Pancreas (tissue), 10 donors: ENCODE measurements around the gene NBPF1. TPM values are rescaled to one million over a fixed set of nuclear protein-coding genes. Genes with fewer than 3 reads are reported as not detected.
"Not testable (repeated sequence)": the region's sequence is repeated elsewhere in the genome, so short reads cannot be mapped to it uniquely, and the experiment has no call there.

Source experiments
- ATAC-seq, 4 donors: fragments of 200-7000 bp; cut with Tn5 transposase; one replicate each; pipeline versions ENCODE4 v1.8.0 to v1.9.1; 2020; ENCODE audit warnings: mild to moderate bottlenecking in 4 of 4, moderate library complexity in 4 of 4
- DNase-seq, 6 donors: peaks; one replicate each; pipeline ENCODE4 v3.0.0-alpha.2; 2020
- FAIRE-seq: peaks from 2 replicates; lab custom pipeline; 2012; peaks lifted over from hg19 to GRCh38; lab: Jason Lieb, UNC
- H3K27ac ChIP-seq, 4 donors: fragments of 200-600 bp; sonication (generic); 1 replicate in 3 of 4; 2 replicates in 1 of 4; pipeline versions ENCODE4 v1.5.0 to v1.8.0; 2020
- H3K27me3 ChIP-seq, 4 donors: fragments of 200-600 bp; one replicate each; pipeline ENCODE4 v1.8.0; 2021
- H3K36me3 ChIP-seq, 3 donors: fragments of 200-600 bp; sonication (generic) in 1 of 3; one replicate each; pipeline versions ENCODE4 v1.5.0 to v1.8.0; 2020 to 2021
- H3K4me1 ChIP-seq, 3 donors: fragments of 200-600 bp; one replicate each; pipeline ENCODE4 v1.8.0; 2021
- H3K4me3 ChIP-seq, 4 donors: fragments of 200-600 bp; sonication (generic) in 2 of 4; one replicate each; pipeline versions ENCODE4 v1.5.0 to v1.8.0; 2020 to 2021
- H3K9me3 ChIP-seq, 4 donors: fragments of 200-600 bp; one replicate each; pipeline ENCODE4 v1.8.0; 2021
- CTCF ChIP-seq, 4 donors: fragments of 200-600 bp; sonication (generic) in 3 of 4; IDR thresholded peaks; one replicate each; pipeline versions ENCODE4 v1.5.0 to v1.8.0; 2021; ENCODE audit warnings: antibody characterized with exemption in 4 of 4
- WGBS, 2 donors: extraction: QIAGEN DNeasy Blood & Tissue Kit; methylation state at CpG; one replicate each; pipeline ENCODE4 v1.1.7; 2013; 5-methylcytosine and 5-hydroxymethylcytosine counted together
- intact Hi-C, 3 donors: fragments of 100-400 bp; cut with DNase I; formaldehyde crosslinking; loops; one replicate each; pipeline versions ENCODE4 v1.11.1 to v1.14.2; 2022
- polyA plus RNA-seq, 2 donors: library from polyadenylated mRNA; stranded (reverse); fragments of 200-250 nt; gene quantifications; one replicate each; pipeline ENCODE4 v1.2.3, GENCODE V29; 2013
- total RNA-seq, 6 donors: library from RNA; stranded (reverse); fragmentation: NEBNext Ultra II Directional in 4 of 6; extraction: Animal tissue kit (Norgen Biotek cat#: 25700) in 4 of 6; gene quantifications; one replicate each; pipeline versions ENCODE4 v1.2.1 to v1.2.4, GENCODE V29; 2021 to 2023
- donor health status: healthy with polysubstance abuse.
- donor health status: DM: no; HTN: no; CAD: no; lungs with moderate emphysema.
- donor health status: DM: no; HTN: no; CAD: no.
- donor health status: control.
- donor health status: control.
- donor health status: Bipolar disorder and iron deficiency.
- donor health status: DM: yes; HTN: yes; CAD: no.
- donor health status: DM: no; HTN: no; CAD: no.
- donor health status: DM: no; HTN: no; CAD: no.
- donor health status: DM: yes; HTN: yes; CAD: no.

Gene NBPF1
- total RNA-seq (10 to 100 TPM; 12.4 to 32.2 (median 14.3) TPM), polyA plus RNA-seq (1 to 10 TPM; 4.0 to 5.8 TPM)

- Histone ChIP-seq H3K4me3 (peak within 1 kb of the TSS; percentile 63 to 78 (median 68)), H3K36me3 (no peaks in the 10 kb centered on the region), H3K27ac (peak within 1 kb of the TSS; percentile 1 to 70 (median 35)), H3K9me3 (no peaks in the 10 kb centered on the region), H3K27me3 (no peaks in the 10 kb centered on the region), H3K4me1 (peaks cover 9 to 23% (median 18%) of the 10 kb centered on the region in 3 donors)
- 0% methylated on average over 82 of the region's 82 CpGs for WGBS, 2 donors
- no peak for FAIRE-seq
- no peak for TF ChIP-seq CTCF (IDR thresholded peaks at IDR 0.05)
- peak; percentile 93 to 100 (median 98) for DNase-seq
- ATAC-seq: peak; percentile 97 to 99 (median 98)
- intact Hi-C loops: loop anchor here in 1 of 3 donors (10.0 kb wide), 1 partner anchor 331 kb away; no protein-coding TSS in a partner anchor
Observed at GRCh38 chr1:16613185-16614147, at the start of gene NBPF1. Gene NBPF1 (minus strand): TSS chr1:16613564.

- H3K27me3 ChIP-seq, H3K9me3 ChIP-seq, H3K4me1 ChIP-seq, ATAC-seq, H3K36me3 ChIP-seq, H3K4me3 ChIP-seq, H3K27ac ChIP-seq, intact Hi-C loops, FAIRE-seq, DNase-seq: not testable (repeated sequence)
- 83 to 90% methylated on average over 7 to 17 of the region's 32 CpGs for WGBS, 2 donors
Observed at GRCh38 chr1:16658234-16658633, 44.9 kb upstream of the NBPF1 start.

- H3K9me3 ChIP-seq, FAIRE-seq, H3K4me1 ChIP-seq, H3K27me3 ChIP-seq, H3K27ac ChIP-seq, intact Hi-C loops, H3K36me3 ChIP-seq, H3K4me3 ChIP-seq: not testable (repeated sequence)
- peak; percentile 73 to 88 (median 80) for ATAC-seq
- DNase-seq: peak in 1 of 6 donors; percentile 15
- 94 to 100% methylated on average over 1 to 2 of the region's 14 CpGs for WGBS, 2 donors
Observed at GRCh38 chr1:16656981-16657683, 43.8 kb upstream of the NBPF1 start.

- peak in 2 of 6 donors; percentile 28 to 76 for DNase-seq
- FAIRE-seq: not testable (repeated sequence)
Observed at GRCh38 chr1:16656574-16656973, 43.2 kb upstream of the NBPF1 start.

GRCh38 chr1:16651560-16651959 is 38.2 kb upstream of the NBPF1 start:
- H3K9me3 ChIP-seq, intact Hi-C loops, H3K36me3 ChIP-seq, H3K4me1 ChIP-seq, DNase-seq, H3K27ac ChIP-seq, FAIRE-seq, H3K4me3 ChIP-seq, ATAC-seq, H3K27me3 ChIP-seq: not testable (repeated sequence)
- WGBS, 2 donors: 89 to 100% methylated on average over 1 of the region's 1 CpG

More at GRCh38 chr1:16656574-16656973, 43.2 kb upstream of the NBPF1 start:
- peak; percentile 82 to 93 (median 88) for ATAC-seq
- H3K4me3 ChIP-seq, H3K27ac ChIP-seq, H3K9me3 ChIP-seq, H3K27me3 ChIP-seq, H3K36me3 ChIP-seq, intact Hi-C loops, H3K4me1 ChIP-seq: not testable (repeated sequence)
- WGBS, 2 donors: no CpG with 5 or more reads among the region's 6 CpGs

GRCh38 chr1:16649960-16650359 is 36.6 kb upstream of the NBPF1 start:
- intact Hi-C loops, FAIRE-seq, H3K4me1 ChIP-seq, H3K9me3 ChIP-seq, H3K27me3 ChIP-seq, H3K36me3 ChIP-seq, H3K4me3 ChIP-seq, ATAC-seq, H3K27ac ChIP-seq: not testable (repeated sequence)
- DNase-seq: peak in 5 of 6 donors; percentile 23 to 83 (median 34)
- 60 to 67% methylated on average over 8 to 9 of the region's 9 CpGs for WGBS, 2 donors

GRCh38 chr1:16649390-16649789 is 36.0 kb upstream of the NBPF1 start:
- H3K4me3 ChIP-seq, H3K4me1 ChIP-seq, H3K27ac ChIP-seq, intact Hi-C loops, H3K9me3 ChIP-seq, H3K27me3 ChIP-seq, ATAC-seq, FAIRE-seq, H3K36me3 ChIP-seq: not testable (repeated sequence)
- 80% methylated on average over 5 of the region's 6 CpGs; no CpG with 5 or more reads in 1 of the 2 donors for WGBS, 2 donors
- peak in 5 of 6 donors; percentile 28 to 70 (median 34) for DNase-seq

GRCh38 chr1:16648756-16649155 is 35.4 kb upstream of the NBPF1 start:
- H3K4me3 ChIP-seq: peak overlapping the region in 1 of 4 donors; percentile 35
- H3K36me3 ChIP-seq, intact Hi-C loops, FAIRE-seq, H3K27ac ChIP-seq, H3K9me3 ChIP-seq, ATAC-seq, H3K27me3 ChIP-seq: not testable (repeated sequence)
- 96% methylated on average over 7 of the region's 8 CpGs; no CpG with 5 or more reads in 1 of the 2 donors for WGBS, 2 donors
- peaks cover 9 to 11% (median 11%) of the 10 kb centered on the region in 3 donors for H3K4me1 ChIP-seq
- peak; percentile 9 to 65 (median 26) for DNase-seq

GRCh38 chr1:16648250-16648649 is 34.9 kb upstream of the NBPF1 start:
- WGBS, 2 donors: 46 to 56% methylated on average over 1 to 28 of the region's 32 CpGs
- H3K27me3 ChIP-seq, ATAC-seq, FAIRE-seq, intact Hi-C loops, H3K9me3 ChIP-seq, H3K27ac ChIP-seq, H3K36me3 ChIP-seq: not testable (repeated sequence)
- DNase-seq: peak; percentile 16 to 80 (median 46)
- H3K4me1 ChIP-seq: peaks cover 14 to 16% (median 16%) of the 10 kb centered on the region in 3 donors
- peak overlapping the region in 3 of 4 donors; percentile 14 to 42 (median 35) for H3K4me3 ChIP-seq
